ENCODE results near the gene MAP1LC3A. TPM values are rescaled to one million over a fixed set of nuclear protein-coding genes. Genes with fewer than 3 reads are reported as not detected.

Gene MAP1LC3A
- total RNA-seq, 2 donors from 2014 or later: 44.8 to 46.2 TPM

DNA sequence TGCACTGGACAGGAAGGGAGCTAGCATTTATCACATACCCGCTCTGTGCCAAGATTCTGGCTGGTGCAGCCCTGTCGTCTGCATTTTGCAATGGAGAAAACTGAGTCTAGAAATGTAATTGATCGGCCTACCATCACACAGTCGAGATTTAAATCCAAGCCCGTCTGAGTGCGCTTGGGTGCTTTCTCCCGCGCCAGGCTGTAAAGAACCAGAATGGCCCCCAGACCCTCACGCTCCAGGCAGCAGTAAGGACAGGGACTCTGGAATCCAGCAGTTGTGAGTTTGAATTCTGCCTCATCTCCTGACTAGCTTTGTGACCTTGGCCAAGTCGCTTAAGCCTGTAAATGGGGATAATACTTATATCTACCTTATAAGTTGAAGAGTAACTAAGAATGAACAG is 31.5 kb upstream of the MAP1LC3A start:
- Histone ChIP-seq H3K9me3 (no peaks in the 10 kb centered on the region), H3K4me1 (peaks cover 10% of the 10 kb centered on the region), H3K27me3 (no peaks in the 10 kb centered on the region), H3K4me3 (no peak overlapping the region), H3K36me3 (peaks cover 14% of the 10 kb centered on the region), H3K27ac (peak overlapping the region; percentile 71), H3K9ac (ENCODE audit: low read depth in 2 of 2, low read length in 2 of 2) (peak overlapping the region in 1 of 2 donors; percentile 55)
- TF ChIP-seq, protein P1, sequence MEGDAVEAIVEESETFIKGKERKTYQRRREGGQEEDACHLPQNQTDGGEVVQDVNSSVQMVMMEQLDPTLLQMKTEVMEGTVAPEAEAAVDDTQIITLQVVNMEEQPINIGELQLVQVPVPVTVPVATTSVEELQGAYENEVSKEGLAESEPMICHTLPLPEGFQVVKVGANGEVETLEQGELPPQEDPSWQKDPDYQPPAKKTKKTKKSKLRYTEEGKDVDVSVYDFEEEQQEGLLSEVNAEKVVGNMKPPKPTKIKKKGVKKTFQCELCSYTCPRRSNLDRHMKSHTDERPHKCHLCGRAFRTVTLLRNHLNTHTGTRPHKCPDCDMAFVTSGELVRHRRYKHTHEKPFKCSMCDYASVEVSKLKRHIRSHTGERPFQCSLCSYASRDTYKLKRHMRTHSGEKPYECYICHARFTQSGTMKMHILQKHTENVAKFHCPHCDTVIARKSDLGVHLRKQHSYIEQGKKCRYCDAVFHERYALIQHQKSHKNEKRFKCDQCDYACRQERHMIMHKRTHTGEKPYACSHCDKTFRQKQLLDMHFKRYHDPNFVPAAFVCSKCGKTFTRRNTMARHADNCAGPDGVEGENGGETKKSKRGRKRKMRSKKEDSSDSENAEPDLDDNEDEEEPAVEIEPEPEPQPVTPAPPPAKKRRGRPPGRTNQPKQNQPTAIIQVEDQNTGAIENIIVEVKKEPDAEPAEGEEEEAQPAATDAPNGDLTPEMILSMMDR (IDR thresholded peaks at IDR 0.05): no peak
- intact Hi-C loops (cut with DNase I): loop anchor here (10.0 kb wide), 1 partner anchor 212 kb away; no protein-coding TSS in a partner anchor
- DNase-seq: no peak

DNA sequence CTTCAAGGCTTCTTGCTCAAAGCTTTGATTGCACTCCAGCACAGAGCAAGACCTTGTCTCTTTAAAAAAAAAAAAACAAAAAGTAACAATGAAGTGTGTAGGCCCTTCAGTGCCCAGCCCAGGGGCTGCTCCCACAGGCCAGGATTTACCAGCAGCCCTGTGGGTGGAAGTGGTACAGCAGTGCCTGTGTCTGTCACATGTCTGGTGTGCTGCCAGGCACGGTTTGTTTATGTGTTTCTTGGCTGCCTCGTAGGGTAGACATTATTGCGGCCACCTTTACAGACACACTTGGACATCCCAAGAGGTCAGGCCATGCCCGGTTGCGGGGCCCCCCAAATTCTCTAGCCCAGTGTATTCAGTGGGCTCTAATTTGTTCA is 29.6 kb upstream of the MAP1LC3A start:
- Histone ChIP-seq H3K27ac (no peak overlapping the region), H3K27me3 (no peaks in the 10 kb centered on the region), H3K9ac (ENCODE audit: low read depth in 2 of 2, low read length in 2 of 2) (peak overlapping the region in 1 of 2 donors; percentile 4), H3K4me3 (no peak overlapping the region), H3K4me1 (peaks cover 6% of the 10 kb centered on the region), H3K9me3 (no peaks in the 10 kb centered on the region), H3K36me3 (peaks cover 14% of the 10 kb centered on the region)
- intact Hi-C loops (cut with DNase I): loop anchor here (10.0 kb wide), 1 partner anchor 214 kb away; no protein-coding TSS in a partner anchor
- DNase-seq: no peak
- TF ChIP-seq, protein P1 (IDR thresholded peaks at IDR 0.05): no peak

DNA sequence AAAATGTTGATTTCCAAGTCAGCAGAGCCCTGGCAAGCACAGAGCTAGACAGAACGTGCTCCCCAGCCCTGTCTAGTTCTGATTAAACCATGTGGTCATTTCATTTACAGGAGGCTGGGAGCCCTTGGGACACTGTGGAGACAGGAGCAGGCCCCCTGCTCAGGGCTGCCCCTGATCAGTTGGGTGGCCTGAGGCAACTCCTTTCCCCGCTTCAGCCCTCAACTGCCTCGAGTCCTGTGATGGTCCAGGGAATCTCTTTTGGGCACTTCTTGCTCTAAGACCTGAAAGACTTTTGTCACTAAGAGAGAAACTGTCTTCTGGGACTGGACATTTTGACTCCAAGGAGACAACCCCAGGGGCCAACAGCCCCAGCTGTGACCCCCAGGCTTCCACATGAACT is 28.8 kb upstream of the MAP1LC3A start:
- DNase-seq: no peak
- Histone ChIP-seq H3K9me3 (no peaks in the 10 kb centered on the region), H3K27ac (no peak overlapping the region), H3K9ac (ENCODE audit: low read depth in 2 of 2, low read length in 2 of 2) (no peak overlapping the region), H3K4me1 (peaks cover 6% of the 10 kb centered on the region), H3K27me3 (no peaks in the 10 kb centered on the region), H3K4me3 (no peak overlapping the region), H3K36me3 (peaks cover 21% of the 10 kb centered on the region)
- intact Hi-C loops (cut with DNase I): loop anchor here (10.0 kb wide), 1 partner anchor 215 kb away; no protein-coding TSS in a partner anchor
- TF ChIP-seq, protein P1 (IDR thresholded peaks at IDR 0.05): no peak

DNA sequence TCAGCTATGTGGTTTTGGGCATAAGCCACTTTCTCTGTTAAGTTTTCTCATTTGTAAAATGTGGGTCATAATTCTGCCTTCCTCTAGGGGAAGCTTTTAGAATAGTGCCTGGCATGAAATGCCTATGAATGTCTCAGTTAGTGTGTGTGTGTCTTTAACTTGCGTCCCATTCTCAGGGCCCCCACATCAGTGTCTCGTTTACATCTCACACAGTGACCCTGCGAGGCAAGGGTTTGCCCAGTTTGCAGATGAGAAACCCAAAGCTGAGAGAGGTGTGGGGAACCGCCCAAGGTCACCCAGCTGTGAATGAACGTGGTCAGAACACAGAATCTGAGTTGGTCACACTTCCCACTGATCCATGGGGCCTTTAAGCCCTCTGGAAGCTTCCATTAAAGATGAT is 28.2 kb upstream of the MAP1LC3A start:
- intact Hi-C loops (cut with DNase I): no loop called here

DNA sequence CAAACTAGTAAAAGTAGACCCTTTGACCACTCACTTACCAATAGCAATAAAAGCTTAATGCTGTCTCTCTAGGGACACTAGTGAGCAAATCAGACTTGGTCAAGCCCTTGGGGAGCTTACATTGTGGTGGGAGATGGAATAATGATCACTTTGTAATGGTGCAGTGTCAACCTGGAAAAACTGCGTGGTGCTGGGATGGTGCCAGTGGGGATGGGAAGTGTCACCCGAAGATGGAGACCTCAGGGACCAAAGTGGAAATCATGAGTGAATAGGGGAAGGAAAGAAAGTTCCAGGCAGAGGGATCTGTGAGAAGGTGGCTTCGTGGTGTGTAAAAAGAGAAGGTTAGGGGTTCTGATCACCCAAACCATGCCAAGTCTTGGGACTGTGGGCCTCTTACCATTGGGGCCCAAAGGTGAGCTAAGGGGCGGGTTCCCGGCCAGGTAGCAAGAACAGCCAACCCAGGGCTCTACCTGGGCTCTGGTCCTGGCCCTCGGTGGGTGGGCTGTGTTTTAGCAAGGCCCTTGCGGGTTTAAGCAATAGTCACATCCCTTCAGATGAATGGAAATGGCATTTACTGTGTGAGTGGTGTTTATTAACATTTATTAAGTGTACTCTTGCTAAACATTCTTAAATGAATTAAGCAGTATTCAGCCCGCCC is 26.8 kb upstream of the MAP1LC3A start:
- Histone ChIP-seq H3K27ac (no peak overlapping the region), H3K4me3 (no peak overlapping the region), H3K36me3 (peaks cover 34% of the 10 kb centered on the region), H3K9me3 (no peaks in the 10 kb centered on the region), H3K4me1 (no peaks in the 10 kb centered on the region), H3K27me3 (no peaks in the 10 kb centered on the region), H3K9ac (ENCODE audit: low read depth in 2 of 2, low read length in 2 of 2) (no peak overlapping the region)
- TF ChIP-seq, protein P1 (IDR thresholded peaks at IDR 0.05): no peak
- intact Hi-C loops (cut with DNase I): no loop called here
- DNase-seq: no peak

More for the DNA sequence above, 28.2 kb upstream of the MAP1LC3A start:
- no peak overlapping the region for H3K27ac ChIP-seq
- no peak overlapping the region for H3K9ac ChIP-seq (ENCODE audit: low read depth in 2 of 2, low read length in 2 of 2)
- H3K9me3 ChIP-seq: no peaks in the 10 kb centered on the region
- no peak overlapping the region for H3K4me3 ChIP-seq
- TF ChIP-seq, protein P1 (IDR thresholded peaks at IDR 0.05): no peak
- peaks cover 4% of the 10 kb centered on the region for H3K4me1 ChIP-seq
- H3K36me3 ChIP-seq: peaks cover 27% of the 10 kb centered on the region
- DNase-seq: no peak
- no peaks in the 10 kb centered on the region for H3K27me3 ChIP-seq

All from colonic mucosa (tissue), 4 donors.